Measurements from ENCODE around the gene ZPBP2.
A peak's percentile ranks its signal among the peaks of the same experiment; 100 is the strongest.

The ZPBP2 gene

GRCh38 chr17:39922006-39922405 lies 54.0 kb downstream of the ZPBP2 start:
- H3K4me1 ChIP-seq (ENCODE audit: control insufficient read depth, insufficient read depth, low read length), result peaks cover 34% of the 10 kb centered on the region
- peaks cover 11% of the 10 kb centered on the region for H3K36me3 ChIP-seq (ENCODE audit: control insufficient read depth, insufficient read depth, low read length)
- H3K9ac ChIP-seq (ENCODE audit: low read length), result no peak overlapping the region

DNA sequence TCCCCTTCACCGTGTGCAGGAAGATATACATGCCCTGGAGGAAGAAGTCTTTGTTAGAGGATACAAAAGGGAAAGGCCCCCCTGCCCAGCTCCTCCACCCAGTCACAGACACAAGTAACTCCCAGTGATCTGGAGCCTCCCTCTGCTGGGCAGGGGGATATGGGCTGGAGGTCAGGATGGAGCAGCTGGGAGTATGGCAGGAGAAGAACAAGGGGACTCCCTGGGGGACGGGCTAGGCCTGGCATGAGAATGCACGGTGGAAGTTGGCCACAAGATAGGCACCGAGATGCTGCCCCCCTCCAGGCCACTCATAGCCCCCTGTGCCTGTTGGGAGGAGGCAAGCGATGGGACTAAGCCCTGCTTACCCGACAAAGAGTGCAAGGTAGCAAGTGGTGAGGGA lies 55.2 kb downstream of the ZPBP2 start:
- Histone ChIP-seq H3K4me3 (ENCODE audit: low read length) (no peak overlapping the region), H3K9ac (ENCODE audit: low read length) (no peak overlapping the region), H3K36me3 (ENCODE audit: control insufficient read depth, insufficient read depth, low read length) (peaks cover 11% of the 10 kb centered on the region), H3K9me3 (ENCODE audit: control insufficient read depth, low read length) (no peaks in the 10 kb centered on the region), H3K27me3 (ENCODE audit: control insufficient read depth, insufficient read depth, low read length) (no peaks in the 10 kb centered on the region), H3K4me1 (ENCODE audit: control insufficient read depth, insufficient read depth, low read length) (peaks cover 39% of the 10 kb centered on the region)

More at GRCh38 chr17:39922006-39922405, 54.0 kb downstream of the ZPBP2 start:
- Histone ChIP-seq H3K9me3 (ENCODE audit: control insufficient read depth, low read length) (no peaks in the 10 kb centered on the region), H3K4me3 (ENCODE audit: low read length) (no peak overlapping the region), H3K27me3 (ENCODE audit: control insufficient read depth, insufficient read depth, low read length) (no peaks in the 10 kb centered on the region)

- no peak overlapping the region for H3K4me3 ChIP-seq (ENCODE audit: low read length)
- H3K4me1 ChIP-seq (ENCODE audit: control insufficient read depth, insufficient read depth, low read length), result peaks cover 42% of the 10 kb centered on the region
- peaks cover 11% of the 10 kb centered on the region for H3K36me3 ChIP-seq (ENCODE audit: control insufficient read depth, insufficient read depth, low read length)
- no peaks in the 10 kb centered on the region for H3K9me3 ChIP-seq (ENCODE audit: control insufficient read depth, low read length)
- no peaks in the 10 kb centered on the region for H3K27me3 ChIP-seq (ENCODE audit: control insufficient read depth, insufficient read depth, low read length)
- peak overlapping the region; percentile 4 for H3K9ac ChIP-seq (ENCODE audit: low read length)
Measured at GRCh38 chr17:39923836-39924690, 56.1 kb downstream of the ZPBP2 start.

DNA sequence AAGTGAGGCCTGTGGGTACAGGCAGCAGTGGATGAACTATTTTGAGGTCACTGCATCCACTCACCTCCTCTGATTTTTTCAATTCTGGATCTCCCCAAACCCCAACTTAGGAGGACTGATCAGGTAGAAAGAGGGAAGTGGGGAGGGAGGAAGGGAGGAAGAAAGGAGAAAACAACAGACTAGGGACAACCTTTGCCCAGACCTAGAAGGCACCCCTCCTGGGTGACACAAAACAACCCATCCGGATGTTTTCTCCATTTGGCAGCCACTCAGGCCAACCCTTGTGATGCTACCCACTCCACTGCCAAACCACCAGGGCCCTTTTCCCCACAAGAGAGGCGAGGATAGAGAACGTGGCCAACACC lies 56.7 kb downstream of the ZPBP2 start:
- no peak overlapping the region for H3K4me3 ChIP-seq (ENCODE audit: low read length)
- H3K9me3 ChIP-seq (ENCODE audit: control insufficient read depth, low read length), result no peaks in the 10 kb centered on the region
- H3K9ac ChIP-seq (ENCODE audit: low read length), result peak overlapping the region; percentile 4
- H3K27me3 ChIP-seq (ENCODE audit: control insufficient read depth, insufficient read depth, low read length), result no peaks in the 10 kb centered on the region
- H3K4me1 ChIP-seq (ENCODE audit: control insufficient read depth, insufficient read depth, low read length), result peaks cover 38% of the 10 kb centered on the region
- H3K36me3 ChIP-seq (ENCODE audit: control insufficient read depth, insufficient read depth, low read length), result peaks cover 11% of the 10 kb centered on the region

- Histone ChIP-seq H3K36me3 (ENCODE audit: control insufficient read depth, insufficient read depth, low read length) (peaks cover 11% of the 10 kb centered on the region), H3K4me3 (ENCODE audit: low read length) (peak overlapping the region; percentile 80), H3K27me3 (ENCODE audit: control insufficient read depth, insufficient read depth, low read length) (no peaks in the 10 kb centered on the region), H3K9me3 (ENCODE audit: control insufficient read depth, low read length) (no peaks in the 10 kb centered on the region), H3K9ac (ENCODE audit: low read length) (peak overlapping the region; percentile 78), H3K4me1 (ENCODE audit: control insufficient read depth, insufficient read depth, low read length) (peaks cover 38% of the 10 kb centered on the region)
Measured at GRCh38 chr17:39925282-39926134, 57.5 kb downstream of the ZPBP2 start.

DNA sequence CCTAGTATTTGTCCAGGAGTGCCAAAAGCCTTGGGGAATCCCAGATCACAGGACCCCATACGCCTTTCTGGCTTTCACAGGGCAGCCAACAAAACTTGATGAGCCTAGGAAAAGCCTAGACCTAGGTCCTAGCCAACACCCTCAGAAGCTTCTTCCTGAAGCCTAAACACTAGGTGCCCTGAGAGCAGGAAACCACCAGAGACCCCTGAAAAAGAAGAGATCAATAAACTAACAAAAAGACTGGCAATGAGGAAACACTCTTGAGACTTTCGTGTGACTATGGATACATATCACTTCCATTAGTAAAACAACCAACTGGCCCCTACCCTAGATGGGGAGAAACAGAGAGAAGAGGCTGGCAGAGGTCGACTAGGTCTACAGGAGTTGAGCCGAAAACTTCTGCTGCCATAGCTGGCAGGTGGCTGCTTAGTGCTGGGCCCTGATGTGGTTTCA lies 58.2 kb downstream of the ZPBP2 start:
- H3K4me3 ChIP-seq (ENCODE audit: low read length), result peak overlapping the region; percentile 80
- H3K36me3 ChIP-seq (ENCODE audit: control insufficient read depth, insufficient read depth, low read length), result peaks cover 11% of the 10 kb centered on the region
- peaks cover 38% of the 10 kb centered on the region for H3K4me1 ChIP-seq (ENCODE audit: control insufficient read depth, insufficient read depth, low read length)
- H3K9me3 ChIP-seq (ENCODE audit: control insufficient read depth, low read length), result no peaks in the 10 kb centered on the region
- no peaks in the 10 kb centered on the region for H3K27me3 ChIP-seq (ENCODE audit: control insufficient read depth, insufficient read depth, low read length)
- peak overlapping the region; percentile 78 for H3K9ac ChIP-seq (ENCODE audit: low read length)

DNA sequence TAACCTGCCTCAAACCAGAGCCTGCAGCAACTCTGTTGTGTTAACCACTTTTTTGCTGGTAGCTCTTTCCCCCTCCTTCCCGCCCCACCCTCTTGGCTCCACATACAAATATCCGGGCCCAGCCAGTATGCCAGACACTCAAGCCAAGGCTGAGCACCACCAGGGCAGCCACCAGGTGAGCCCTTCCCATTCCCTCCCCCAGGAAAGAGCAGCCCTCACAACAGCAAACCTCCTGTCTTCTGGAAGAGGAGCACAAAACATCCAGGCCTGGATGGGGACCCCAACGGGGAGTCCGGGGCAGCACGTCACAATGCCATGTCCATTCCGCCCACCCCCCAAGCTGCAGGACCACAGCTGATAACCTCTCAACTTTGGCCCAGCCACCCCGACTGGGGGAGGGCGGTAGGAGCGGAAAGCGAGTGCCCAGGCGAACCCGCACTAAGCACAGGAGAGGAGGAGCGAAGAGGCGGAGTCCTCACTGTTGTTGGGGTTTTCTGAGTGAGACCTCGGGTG lies 58.6 kb downstream of the ZPBP2 start:
- H3K9me3 ChIP-seq (ENCODE audit: control insufficient read depth, low read length), result no peaks in the 10 kb centered on the region
- H3K27me3 ChIP-seq (ENCODE audit: control insufficient read depth, insufficient read depth, low read length), result no peaks in the 10 kb centered on the region
- peak overlapping the region; percentile 80 for H3K4me3 ChIP-seq (ENCODE audit: low read length)
- peaks cover 11% of the 10 kb centered on the region for H3K36me3 ChIP-seq (ENCODE audit: control insufficient read depth, insufficient read depth, low read length)
- H3K9ac ChIP-seq (ENCODE audit: low read length), result peak overlapping the region; percentile 78
- peaks cover 38% of the 10 kb centered on the region for H3K4me1 ChIP-seq (ENCODE audit: control insufficient read depth, insufficient read depth, low read length)
